ENCODE measurements around the gene ZFP3. TPM values are rescaled to one million over a fixed set of nuclear protein-coding genes. Genes with fewer than 3 reads are reported as not detected.
"Not testable (repeated sequence)": the region's sequence is repeated elsewhere in the genome, so short reads cannot be mapped to it uniquely, and the experiment has no call there.

Gene ZFP3
- total RNA-seq, 4 donors from 2014 or later, result 1.5 to 8.6 (median 5.3) TPM

- no peaks in the 10 kb centered on the region for H3K36me3 ChIP-seq
- no peak overlapping the region for H3K27ac ChIP-seq
- no peak for TF ChIP-seq CTCF (IDR thresholded peaks at IDR 0.05)
- TF ChIP-seq POLR2A (IDR thresholded peaks at IDR 0.05), result no peak
- H3K4me3 ChIP-seq, result peak overlapping the region; percentile 6 to 22
- H3K9me3 ChIP-seq, result no peaks in the 10 kb centered on the region
- intact Hi-C loops (cut with DNase I; ENCODE audit: low total_unique reads), result no loop called here
- H3K27me3 ChIP-seq, result peaks cover 0 to 4% of the 10 kb centered on the region in 2 donors
- DNase-seq, result peak in 1 of 2 donors; percentile 12
- H3K4me1 ChIP-seq, result no peaks in the 10 kb centered on the region
Measured at GRCh38 chr17:5122586-5123342, 44.5 kb downstream of the ZFP3 start.

GRCh38 chr17:5123343-5124124 is 45.3 kb downstream of the ZFP3 start:
- H3K36me3 ChIP-seq, result no peaks in the 10 kb centered on the region
- no peaks in the 10 kb centered on the region for H3K9me3 ChIP-seq
- TF ChIP-seq POLR2A (IDR thresholded peaks at IDR 0.05), result no peak
- TF ChIP-seq CTCF (IDR thresholded peaks at IDR 0.05), result no peak
- peak in 1 of 2 donors; percentile 9 for DNase-seq
- H3K27me3 ChIP-seq, result peaks cover 0 to 4% of the 10 kb centered on the region in 2 donors
- no peaks in the 10 kb centered on the region for H3K4me1 ChIP-seq
- peak overlapping the region in 1 of 2 donors; percentile 22 for H3K4me3 ChIP-seq
- no peak overlapping the region for H3K27ac ChIP-seq
- intact Hi-C loops (cut with DNase I; ENCODE audit: low total_unique reads), result no loop called here

- H3K27me3 ChIP-seq; H3K4me3 ChIP-seq; DNase-seq; H3K4me1 ChIP-seq; H3K27ac ChIP-seq; intact Hi-C loops (cut with DNase I; ENCODE audit: low total_unique reads); H3K9me3 ChIP-seq; H3K36me3 ChIP-seq: not testable (repeated sequence)
Measured at GRCh38 chr17:5124125-5124760, 46.0 kb downstream of the ZFP3 start.

- intact Hi-C loops (cut with DNase I; ENCODE audit: low total_unique reads); DNase-seq; H3K4me1 ChIP-seq; H3K27ac ChIP-seq; H3K36me3 ChIP-seq; H3K4me3 ChIP-seq; H3K9me3 ChIP-seq; H3K27me3 ChIP-seq: not testable (repeated sequence)
Measured at GRCh38 chr17:5124896-5125295, 46.6 kb downstream of the ZFP3 start.

GRCh38 chr17:5126719-5127488 is 48.6 kb downstream of the ZFP3 start:
- no peaks in the 10 kb centered on the region for H3K36me3 ChIP-seq
- intact Hi-C loops (cut with DNase I; ENCODE audit: low total_unique reads), result no loop called here
- H3K9me3 ChIP-seq, result no peaks in the 10 kb centered on the region
- no peak overlapping the region for H3K27ac ChIP-seq
- no peak overlapping the region for H3K4me3 ChIP-seq
- peaks cover 0 to 4% of the 10 kb centered on the region in 2 donors for H3K27me3 ChIP-seq
- no peak for DNase-seq
- H3K4me1 ChIP-seq, result no peaks in the 10 kb centered on the region
- TF ChIP-seq POLR2A (IDR thresholded peaks at IDR 0.05) (no peak), CTCF (IDR thresholded peaks at IDR 0.05) (no peak)
